Adrenal gland (tissue), 12 donors: ENCODE data around the gene BRD7. TPM values are rescaled to one million over a fixed set of nuclear protein-coding genes. Genes with fewer than 3 reads are reported as not detected.

Source experiments
- DNase-seq, 7 donors: peaks; one replicate each; pipeline ENCODE4 v3.0.0-alpha.2; 2019 to 2020
- H3K27ac ChIP-seq, 5 donors: fragments of 200-600 bp; sonication (generic) in 4 of 5; 1 replicate in 3 of 5; 2 replicates in 2 of 5; pipeline versions ENCODE4 v1.5.1 to v1.8.0; 2016 to 2020; ENCODE audit warnings: mild to moderate bottlenecking in 1 of 5
- H3K27me3 ChIP-seq: fragments of 200-600 bp; 2 replicates; pipeline ENCODE4 v1.8.0; 2021
- H3K36me3 ChIP-seq, 2 donors: fragments of 200-600 bp; replicated peaks in 1 of 2; 1 replicate in 1 of 2; 2 replicates in 1 of 2; pipeline versions ENCODE4 v1.5.1 to v1.8.0; 2018 to 2022
- H3K4me1 ChIP-seq, 2 donors: fragments of 200-600 bp; replicated peaks in 1 of 2; 1 replicate in 1 of 2; 2 replicates in 1 of 2; pipeline versions ENCODE4 v1.5.1 to v1.8.0; 2018 to 2021
- H3K4me3 ChIP-seq, 4 donors: fragments of 200-600 bp; sonication (generic) in 3 of 4; one replicate each; pipeline ENCODE4 v1.5.1; 2016 to 2018
- H3K9me3 ChIP-seq, 3 donors: fragments of 200-600 bp; sonication (generic) in 1 of 3; replicated peaks in 1 of 3; 1 replicate in 2 of 3; 2 replicates in 1 of 3; pipeline versions ENCODE4 v1.5.1 to v1.8.0; 2016 to 2021
- POLR2A ChIP-seq, 2 donors: fragments of 450-650 bp; IDR thresholded peaks; one replicate each; pipeline ENCODE4 v1.6.1; 2017; ENCODE audit warnings: antibody characterized with exemption in 2 of 2, mild to moderate bottlenecking in 2 of 2, moderate library complexity in 1 of 2
- WGBS, 4 donors: extraction: QIAGEN DNeasy Blood & Tissue Kit in 2 of 4; methylation state at CpG; one replicate each; pipeline versions ENCODE4 v1.1.5 to v1.1.7; 2013 to 2017; 5-methylcytosine and 5-hydroxymethylcytosine counted together
- intact Hi-C, 2 donors: fragments of 100-400 bp; cut with DNase I; formaldehyde crosslinking; loops; one replicate each; pipeline versions ENCODE4 v1.14.1 to v1.15.0; 2022 to 2023
- polyA plus RNA-seq, 3 donors: library from polyadenylated mRNA; stranded (reverse); fragments of 200-250 nt in 2 of 3; fragments of 350-450 nt in 1 of 3; fragmentation: Illumina TruSeq in 1 of 3; extraction: RNeasy Lipid Tissue Mini Kit (QIAGEN cat#74804) in 1 of 3; gene quantifications; one replicate each; pipeline ENCODE4 v1.2.3, GENCODE V29; 2013 to 2014
- total RNA-seq, 9 donors: library from RNA; depleted of rRNA in 4 of 9; stranded (reverse); fragments of >200 nt in 4 of 9; fragments of 120-200 nt in 1 of 9; fragmentation: NEBNext Ultra II Directional in 1 of 9; extraction: Animal tissue kit (Norgen Biotek cat#: 25700) in 1 of 9; gene quantifications; one replicate each; pipeline versions ENCODE4 v1.1.0 to v1.2.4, GENCODE V29; 2013 to 2023
- TF ChIP-seq, protein P1 (sequence below), 6 experiments: fragments of 450-650 bp in 4 of 6; fragments of 200-600 bp in 2 of 6; sonication (generic) in 1 of 6; IDR thresholded peaks; 1 replicate in 5 of 6; 2 replicates in 1 of 6; pipeline versions ENCODE4 v1.5.1 to v1.8.0; 2016 to 2021; ENCODE audit warnings: antibody characterized with exemption in 6 of 6, mild to moderate bottlenecking in 2 of 6, moderate library complexity in 1 of 6
- donor health status: healthy with polysubstance abuse.
- donor health status: Bipolar disorder and iron deficiency.
- donor health status: DM: yes; HTN: yes; CAD: no.
- donor health status: DM: no; HTN: no; CAD: no.
- donor health status: DM: no; HTN: no; CAD: no.
- donor health status: DM: yes; HTN: yes; CAD: no.

Gene BRD7
- total and polyA plus RNA-seq, 12 donors = 37.2 to 117 (median 58.7) TPM

DNA sequence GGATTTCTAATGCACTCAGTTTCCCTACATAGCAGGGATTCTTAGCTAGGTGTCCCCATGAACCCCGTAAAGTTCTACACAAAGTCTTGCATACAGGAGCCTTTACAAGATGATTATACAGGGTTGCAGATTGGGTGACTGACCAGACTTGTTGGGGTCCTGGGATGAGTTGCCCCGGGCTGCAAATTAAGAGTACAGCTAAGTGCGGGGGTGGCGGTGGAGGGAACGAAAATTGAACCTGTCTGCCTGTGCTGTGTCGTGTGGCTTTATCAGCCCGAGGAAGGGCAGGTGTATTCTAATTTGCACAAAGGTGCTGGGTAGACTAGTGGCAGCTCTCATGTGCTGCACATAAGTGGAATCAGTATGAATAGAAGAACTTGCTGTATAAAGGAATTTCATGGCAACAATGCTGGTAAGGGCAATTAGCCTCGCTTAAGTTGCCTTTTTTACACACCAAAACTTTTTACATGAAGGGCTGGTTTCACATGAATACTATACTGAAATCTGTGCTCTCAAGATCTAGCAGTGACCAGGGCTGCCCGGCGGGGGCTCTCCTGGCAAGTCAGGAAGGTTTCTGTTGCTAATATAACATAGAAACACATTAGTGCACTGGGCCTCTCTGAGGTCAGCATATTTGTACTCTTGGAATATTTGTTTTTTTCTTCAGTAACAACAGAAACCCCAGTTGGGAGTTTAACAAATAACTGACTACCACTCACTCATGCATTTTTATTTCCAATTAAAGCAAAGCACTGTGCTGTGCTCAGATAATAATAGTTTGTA lies 51.7 kb downstream of the BRD7 start:
- intact Hi-C loops = no loop called here
- Histone ChIP-seq H3K9me3 (no peaks in the 10 kb centered on the region), H3K27me3 (no peaks in the 10 kb centered on the region), H3K4me1 (no peaks in the 10 kb centered on the region), H3K36me3 (peaks cover 0 to 84% of the 10 kb centered on the region in 2 donors), H3K4me3 (no peak overlapping the region), H3K27ac (no peak overlapping the region)
- DNase-seq = no peak
- TF ChIP-seq, protein P1, sequence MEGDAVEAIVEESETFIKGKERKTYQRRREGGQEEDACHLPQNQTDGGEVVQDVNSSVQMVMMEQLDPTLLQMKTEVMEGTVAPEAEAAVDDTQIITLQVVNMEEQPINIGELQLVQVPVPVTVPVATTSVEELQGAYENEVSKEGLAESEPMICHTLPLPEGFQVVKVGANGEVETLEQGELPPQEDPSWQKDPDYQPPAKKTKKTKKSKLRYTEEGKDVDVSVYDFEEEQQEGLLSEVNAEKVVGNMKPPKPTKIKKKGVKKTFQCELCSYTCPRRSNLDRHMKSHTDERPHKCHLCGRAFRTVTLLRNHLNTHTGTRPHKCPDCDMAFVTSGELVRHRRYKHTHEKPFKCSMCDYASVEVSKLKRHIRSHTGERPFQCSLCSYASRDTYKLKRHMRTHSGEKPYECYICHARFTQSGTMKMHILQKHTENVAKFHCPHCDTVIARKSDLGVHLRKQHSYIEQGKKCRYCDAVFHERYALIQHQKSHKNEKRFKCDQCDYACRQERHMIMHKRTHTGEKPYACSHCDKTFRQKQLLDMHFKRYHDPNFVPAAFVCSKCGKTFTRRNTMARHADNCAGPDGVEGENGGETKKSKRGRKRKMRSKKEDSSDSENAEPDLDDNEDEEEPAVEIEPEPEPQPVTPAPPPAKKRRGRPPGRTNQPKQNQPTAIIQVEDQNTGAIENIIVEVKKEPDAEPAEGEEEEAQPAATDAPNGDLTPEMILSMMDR (IDR thresholded peaks at IDR 0.05) = no peak
- TF ChIP-seq POLR2A (IDR thresholded peaks at IDR 0.05) = no peak
- 86 to 91% (median 90%) methylated on average over 10 of the region's 10 CpGs for WGBS, 4 donors

DNA sequence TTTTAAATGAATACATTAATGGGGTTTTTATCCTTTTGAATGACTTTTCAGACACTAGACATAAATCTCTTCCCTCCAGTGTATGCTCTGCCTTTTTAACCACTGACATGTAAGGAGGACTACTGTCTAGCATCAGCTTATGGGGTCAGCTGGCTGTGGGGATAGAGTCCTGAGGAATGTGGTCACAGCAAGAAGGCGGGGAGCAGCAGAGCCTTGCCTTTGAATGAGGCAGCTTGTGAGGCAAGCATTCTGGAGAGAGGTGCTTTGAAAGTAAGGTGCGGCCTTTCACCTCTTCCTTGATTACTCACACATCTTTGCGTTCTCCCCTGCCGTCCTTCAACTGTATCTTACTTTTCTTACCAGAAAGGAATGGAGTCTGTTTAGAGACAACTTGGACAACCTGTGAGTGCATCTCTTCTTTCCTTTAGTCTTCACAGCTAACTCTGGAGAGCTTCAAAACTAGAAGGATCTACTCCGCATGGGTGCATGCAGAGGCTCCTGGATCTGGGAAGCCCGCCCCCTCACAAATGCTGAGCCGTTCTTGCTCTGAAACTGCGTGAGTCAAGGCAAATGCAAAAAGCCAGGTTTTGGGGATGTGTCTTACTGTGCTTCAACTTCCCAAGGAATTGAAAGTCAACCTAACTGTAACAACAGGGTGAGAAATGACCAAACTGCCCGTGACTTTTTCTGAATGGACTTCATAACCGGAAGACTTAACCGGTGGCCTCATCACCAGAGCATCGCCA lies 52.5 kb downstream of the BRD7 start:
- TF ChIP-seq, protein P1 (IDR thresholded peaks at IDR 0.05) = no peak
- TF ChIP-seq POLR2A (IDR thresholded peaks at IDR 0.05) = no peak
- H3K36me3 ChIP-seq = peaks cover 0 to 84% of the 10 kb centered on the region in 2 donors
- H3K27me3 ChIP-seq = no peaks in the 10 kb centered on the region
- WGBS, 4 donors = 87 to 94% (median 91%) methylated on average over 12 of the region's 12 CpGs
- no peaks in the 10 kb centered on the region for H3K4me1 ChIP-seq
- DNase-seq = no peak
- intact Hi-C loops = no loop called here
- H3K27ac ChIP-seq = no peak overlapping the region
- H3K4me3 ChIP-seq = no peak overlapping the region
- H3K9me3 ChIP-seq = no peaks in the 10 kb centered on the region

DNA sequence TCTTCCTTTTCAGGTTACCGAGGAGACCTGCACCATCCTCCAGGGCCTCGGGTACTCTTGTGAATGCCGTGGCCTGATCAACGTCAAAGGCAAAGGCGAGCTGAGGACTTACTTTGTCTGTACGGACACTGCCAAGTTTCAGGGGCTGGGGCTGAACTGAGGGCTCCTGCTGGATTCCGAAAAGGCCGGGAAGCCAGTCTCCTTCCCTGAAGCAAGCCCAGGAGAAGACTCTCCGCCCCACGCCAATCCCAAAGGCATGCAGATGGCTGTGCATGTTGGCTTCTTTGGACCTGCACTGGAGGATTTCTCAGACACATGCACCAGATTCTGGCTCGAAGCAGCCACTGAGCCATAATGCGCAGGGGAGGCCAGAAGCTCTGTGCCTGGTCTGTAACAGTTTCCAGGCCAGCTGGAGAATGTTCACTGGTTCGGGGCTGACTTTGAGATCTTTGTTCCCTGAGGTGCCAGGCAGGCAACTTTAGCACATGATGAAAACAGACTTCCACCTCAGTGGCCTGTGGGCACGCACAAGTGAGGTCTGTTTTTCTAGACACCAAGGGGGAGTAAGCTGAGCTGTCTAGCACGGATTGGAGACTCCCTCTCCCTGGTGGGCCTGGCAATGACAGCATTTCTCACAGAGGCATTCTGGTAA lies 53.3 kb downstream of the BRD7 start:
- DNase-seq = peak in 2 of 7 donors; percentile 9 to 50
- no peaks in the 10 kb centered on the region for H3K9me3 ChIP-seq
- H3K36me3 ChIP-seq = peaks cover 0 to 76% of the 10 kb centered on the region in 2 donors
- TF ChIP-seq, protein P1 (IDR thresholded peaks at IDR 0.05) = no peak
- TF ChIP-seq POLR2A (IDR thresholded peaks at IDR 0.05) = no peak
- H3K4me3 ChIP-seq = no peak overlapping the region
- H3K27ac ChIP-seq = peak overlapping the region in 1 of 5 donors; percentile 2
- intact Hi-C loops = no loop called here
- no peaks in the 10 kb centered on the region for H3K27me3 ChIP-seq
- WGBS, 4 donors = 88 to 93% (median 90%) methylated on average over 15 of the region's 15 CpGs
- peaks cover 0 to 2% of the 10 kb centered on the region in 2 donors for H3K4me1 ChIP-seq

DNA sequence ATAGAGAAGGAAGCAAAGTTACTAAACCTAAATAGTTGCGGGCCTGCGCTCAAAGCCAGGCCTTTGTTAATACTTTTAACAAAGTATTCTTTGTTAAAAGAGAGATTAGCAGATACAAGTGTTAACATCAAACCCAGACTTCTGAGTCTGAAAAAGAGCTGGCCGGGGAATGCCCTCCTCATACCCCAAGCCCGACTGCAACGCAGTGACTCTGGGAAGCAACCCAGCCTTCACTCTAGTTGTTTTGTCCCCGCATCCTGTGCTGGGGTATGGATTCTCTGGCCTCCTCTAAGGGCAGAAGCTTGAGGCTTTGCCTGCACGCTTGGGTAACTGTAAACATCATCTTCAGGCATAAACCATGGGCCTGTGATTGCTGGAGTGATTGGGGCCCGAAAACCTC lies 54.1 kb downstream of the BRD7 start:
- intact Hi-C loops = no loop called here
- no peaks in the 10 kb centered on the region for H3K27me3 ChIP-seq
- peaks cover 0 to 68% of the 10 kb centered on the region in 2 donors for H3K36me3 ChIP-seq
- no peaks in the 10 kb centered on the region for H3K9me3 ChIP-seq
- no peak overlapping the region for H3K27ac ChIP-seq
- no peak for TF ChIP-seq POLR2A (IDR thresholded peaks at IDR 0.05)
- TF ChIP-seq, protein P1 (IDR thresholded peaks at IDR 0.05) = no peak
- peaks cover 0 to 10% of the 10 kb centered on the region in 2 donors for H3K4me1 ChIP-seq
- no peak overlapping the region for H3K4me3 ChIP-seq
- DNase-seq = no peak
- WGBS, 4 donors = 91 to 96% (median 93%) methylated on average over 8 of the region's 8 CpGs
